GM23248 (cell line): ENCODE results near the gene LRMDA. TPM values are rescaled to one million over a fixed set of nuclear protein-coding genes. Genes with fewer than 3 reads are reported as not detected.

Source experiments
- DNase-seq: peaks from one replicate; pipeline ENCODE4 v3.0.0-alpha.2; 2015
- H2AFZ ChIP-seq: fragments of 200-600 bp; sonication (generic); 2 replicates; pipeline ENCODE4 v1.6.1; 2016; ENCODE audit warnings: antibody characterized with exemption
- H3F3A ChIP-seq: fragments of 200-600 bp; sonication (generic); 2 replicates; pipeline ENCODE4 v1.6.1; 2016; ENCODE audit warnings: mild to moderate bottlenecking, antibody characterized with exemption, mixed run types; ENCODE audit not compliant: insufficient read depth
- H3K27ac ChIP-seq: fragments of 200-600 bp; sonication (generic); 2 replicates; pipeline ENCODE4 v1.5.1; 2016; ENCODE audit warnings: mild to moderate bottlenecking
- H3K27me3 ChIP-seq: fragments of 200-600 bp; sonication (generic); replicated peaks from 2 replicates; pipeline ENCODE4 v1.6.1; 2016; ENCODE audit warnings: mild to moderate bottlenecking; ENCODE audit not compliant: insufficient read depth
- H3K36me3 ChIP-seq: fragments of 200-600 bp; sonication (generic); 2 replicates; pipeline ENCODE4 v1.6.1; 2016; ENCODE audit warnings: low read depth, mild to moderate bottlenecking
- H3K4me1 ChIP-seq: fragments of 200-600 bp; sonication (generic); 2 replicates; pipeline ENCODE4 v1.6.1; 2016; ENCODE audit warnings: mild to moderate bottlenecking; ENCODE audit not compliant: insufficient read depth
- H3K4me2 ChIP-seq: fragments of 200-600 bp; sonication (generic); one replicate; pipeline ENCODE4 v1.6.1; 2016; ENCODE audit warnings: mild to moderate bottlenecking; ENCODE audit not compliant: unreplicated experiment
- H3K4me3 ChIP-seq: fragments of 200-600 bp; sonication (generic); 2 replicates; pipeline ENCODE4 v1.5.1; 2016; ENCODE audit warnings: mild to moderate bottlenecking
- H3K79me2 ChIP-seq: fragments of 200-600 bp; sonication (generic); 2 replicates; pipeline ENCODE4 v1.6.1; 2016; ENCODE audit warnings: mild to moderate bottlenecking; ENCODE audit not compliant: insufficient read depth
- H3K9ac ChIP-seq: fragments of 200-600 bp; sonication (generic); 2 replicates; pipeline ENCODE4 v1.6.1; 2016; ENCODE audit warnings: mild to moderate bottlenecking
- H3K9me2 ChIP-seq: fragments of 200-600 bp; sonication (generic); 2 replicates; pipeline ENCODE4 v1.6.1; 2016; ENCODE audit warnings: mixed run types, mild to moderate bottlenecking, moderate library complexity; ENCODE audit not compliant: insufficient read depth
- H3K9me3 ChIP-seq: fragments of 200-600 bp; sonication (generic); one replicate; pipeline ENCODE4 v1.6.1; 2017; ENCODE audit warnings: low read depth
- H4K20me1 ChIP-seq: fragments of 200-600 bp; sonication (generic); 2 replicates; pipeline ENCODE4 v1.6.0; 2016; ENCODE audit not compliant: insufficient read depth
- EZH2 ChIP-seq: fragments of 200-600 bp; sonication (generic); IDR thresholded peaks from 2 replicates; pipeline ENCODE4 v1.6.1; 2018; ENCODE audit warnings: antibody characterized with exemption, mild to moderate bottlenecking; ENCODE audit not compliant: insufficient read depth, poor library complexity, severe bottlenecking
- EZH2phosphoT487 ChIP-seq: fragments of 200-600 bp; sonication (generic); IDR thresholded peaks from 2 replicates; pipeline ENCODE4 v1.6.1; 2018; ENCODE audit warnings: antibody characterized with exemption, moderate library complexity, mild to moderate bottlenecking, low read depth; ENCODE audit not compliant: insufficient read depth
- WGBS, 2 experiments: methylation state at CpG; one replicate each; pipeline ENCODE4 v1.1.6; 2015 to 2017; ENCODE audit warnings: low lambda C conversion rate in 2 of 2, low coverage in 1 of 2; ENCODE audit errors: missing lambda C conversion rate in 2 of 2; 5-methylcytosine and 5-hydroxymethylcytosine counted together
- in situ Hi-C: fragments of 300-500 bp; cut with MboI; formaldehyde crosslinking; loops from 2 replicates; pipeline ENCODE4 v1.15.0; 2020
- polyA plus RNA-seq: library from polyadenylated mRNA; unstranded; fragments of >200 nt; fragmentation: Nextera tagmentation; extraction: Ambion mirVana; gene quantifications from 2 replicates; pipeline ENCODE4 v1.2.1, GENCODE V29; 2016
- total RNA-seq: library from RNA; depleted of rRNA; stranded (reverse); fragments of >200 nt; shearing (Covaris generic); gene quantifications from 2 replicates; pipeline ENCODE4 v1.2.3, GENCODE V29; 2014

The LRMDA gene
- total and polyA plus RNA-seq, 2 experiments from 2014 or later: 2.6 TPM; not detected in 1

DNA sequence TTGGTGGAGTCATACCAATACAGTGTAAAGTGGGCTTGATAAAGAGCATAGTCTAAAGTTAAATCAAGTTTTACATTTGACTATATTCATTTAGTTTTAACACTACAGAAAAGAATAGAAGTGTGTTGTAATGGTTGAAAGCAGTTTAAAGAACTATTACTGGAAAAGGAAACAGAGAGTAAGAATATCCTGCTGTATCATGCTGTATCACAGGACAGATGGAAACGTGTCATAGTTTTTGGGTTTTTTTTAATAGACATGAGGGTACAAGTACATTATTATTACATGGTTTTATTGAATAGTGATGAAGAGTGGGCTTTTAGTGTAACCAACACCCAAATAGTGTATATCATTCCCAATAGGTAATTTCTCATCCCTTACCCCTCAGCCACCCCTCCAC, 944.3 kb downstream of the LRMDA start:
- Histone ChIP-seq H3K79me2 (no peaks in the 10 kb centered on the region), H4K20me1 (no peaks in the 10 kb centered on the region)
- WGBS, 2 experiments: 70 to 74% methylated on average over 1 of the region's 1 CpG

DNA sequence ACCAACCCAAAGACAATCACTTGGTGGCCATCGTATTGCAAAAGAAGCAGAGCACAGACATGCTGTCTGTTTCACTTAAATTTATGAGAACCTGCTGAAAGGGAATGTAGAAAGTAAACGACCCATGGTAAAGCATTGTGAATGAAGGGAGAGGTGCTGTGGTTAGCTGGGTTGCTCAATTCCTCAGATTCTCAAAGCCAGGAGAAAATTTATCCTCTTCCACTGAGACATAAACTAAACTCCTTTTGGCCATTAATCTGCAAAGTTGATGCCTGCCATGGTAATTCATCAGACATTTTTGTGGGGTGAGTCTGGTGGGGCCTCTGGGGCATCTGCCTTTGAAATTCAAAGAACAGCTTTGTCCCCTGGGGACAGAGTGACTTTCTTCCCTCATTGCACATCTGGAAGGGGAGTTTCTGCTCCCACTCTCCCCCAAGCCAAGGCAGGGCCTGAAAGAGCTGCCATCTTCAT, 951.0 kb downstream of the LRMDA start:
- H2AFZ ChIP-seq: 0 out of 2 replicates have a peak overlapping the region, but pooled peaks have one; percentile 16
- DNase-seq: peak; percentile 64
- whole genome bisulfite sequencing, 2 experiments: 0 to 2% methylated on average over 2 of the region's 2 CpGs
- H3K36me3 ChIP-seq: no peaks in the 10 kb centered on the region
- H3K4me2 ChIP-seq: peak overlapping the region; percentile 37
- in situ Hi-C loops: no loop called here
- TF ChIP-seq EZH2phosphoT487: 0 out of 2 replicates have a peak, but pooled peaks have one; percentile 62
- TF ChIP-seq EZH2: no peak
- H3K4me3 ChIP-seq: 0 out of 2 replicates have a peak overlapping the region, but pooled peaks have one; percentile 6
- no peaks in the 10 kb centered on the region for H3K27me3 ChIP-seq
- H3K9me3 ChIP-seq: no peaks in the 10 kb centered on the region
- peaks cover 20% of the 10 kb centered on the region; the same call in 1 of the 2 replicates for H3F3A ChIP-seq
- H3K79me2 ChIP-seq: no peaks in the 10 kb centered on the region
- no peaks in the 10 kb centered on the region for H4K20me1 ChIP-seq
- H3K9ac ChIP-seq: no peak overlapping the region
- peak overlapping the region; percentile 49 for H3K27ac ChIP-seq
- peaks cover 20% of the 10 kb centered on the region for H3K4me1 ChIP-seq
- H3K9me2 ChIP-seq: no peaks in the 10 kb centered on the region

More for the DNA sequence above, 944.3 kb downstream of the LRMDA start:
- Histone ChIP-seq H3K27ac (no peak overlapping the region), H3K4me1 (peaks cover 4% of the 10 kb centered on the region; the same call in 1 of the 2 replicates), H3F3A (no peaks in the 10 kb centered on the region), H3K27me3 (no peaks in the 10 kb centered on the region), H3K9me3 (peaks cover 3% of the 10 kb centered on the region), H3K36me3 (no peaks in the 10 kb centered on the region), H3K4me2 (no peak overlapping the region), H3K4me3 (no peak overlapping the region), H3K9ac (no peak overlapping the region), H3K9me2 (no peaks in the 10 kb centered on the region), H2AFZ (no peak overlapping the region)
- TF ChIP-seq EZH2phosphoT487: no peak
- no peak for TF ChIP-seq EZH2
- in situ Hi-C loops: no loop called here
- DNase-seq: no peak

DNA sequence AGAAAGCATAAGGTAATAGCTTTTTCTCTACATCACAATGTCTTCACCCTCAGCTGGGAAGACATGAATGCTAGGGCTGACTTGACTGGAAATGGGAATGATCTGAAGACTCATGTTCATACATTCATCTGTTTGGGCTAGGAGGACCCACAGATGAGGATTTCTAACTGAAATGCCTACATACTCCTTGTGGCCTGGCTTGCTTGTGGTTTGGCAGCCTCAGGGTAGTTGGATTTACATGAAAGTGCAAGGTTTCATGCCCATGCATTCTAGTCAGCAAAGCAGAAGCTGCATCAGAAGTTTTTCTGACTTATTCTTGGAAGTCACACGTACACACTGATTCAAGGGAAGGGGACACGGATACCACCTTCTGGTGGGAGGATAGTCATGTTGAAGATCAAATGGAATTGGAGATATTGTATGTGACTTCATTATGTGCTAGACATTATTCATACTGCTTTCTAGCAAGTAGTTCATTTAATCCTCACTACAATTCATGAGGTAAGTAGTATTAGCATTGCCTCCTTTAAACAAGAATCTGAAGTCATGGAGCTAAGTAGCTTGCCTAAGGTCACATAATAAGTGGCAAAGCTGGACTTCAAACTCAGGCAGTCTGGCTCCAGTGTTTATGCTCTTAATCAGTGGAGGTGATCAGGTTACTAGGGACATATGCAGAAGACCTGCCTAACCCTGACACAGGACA, 957.0 kb downstream of the LRMDA start:
- no peak overlapping the region for H3K4me3 ChIP-seq
- H3K9me2 ChIP-seq: no peaks in the 10 kb centered on the region
- no peak overlapping the region for H2AFZ ChIP-seq
- WGBS, 2 experiments: 78 to 83% methylated on average over 2 of the region's 2 CpGs
- peaks cover 9% of the 10 kb centered on the region; the same call in 1 of the 2 replicates for H3K4me1 ChIP-seq
- no peaks in the 10 kb centered on the region for H4K20me1 ChIP-seq
- no peaks in the 10 kb centered on the region for H3K9me3 ChIP-seq
- H3K4me2 ChIP-seq: no peak overlapping the region
- no peak for TF ChIP-seq EZH2
- no peak for TF ChIP-seq EZH2phosphoT487
- H3F3A ChIP-seq: no peaks in the 10 kb centered on the region; the same call in 1 of the 2 replicates
- H3K9ac ChIP-seq: no peak overlapping the region
- DNase-seq: peak; percentile 43
- in situ Hi-C loops: no loop called here
- H3K36me3 ChIP-seq: no peaks in the 10 kb centered on the region
- H3K79me2 ChIP-seq: no peaks in the 10 kb centered on the region
- H3K27me3 ChIP-seq: no peaks in the 10 kb centered on the region
- H3K27ac ChIP-seq: no peak overlapping the region

DNA sequence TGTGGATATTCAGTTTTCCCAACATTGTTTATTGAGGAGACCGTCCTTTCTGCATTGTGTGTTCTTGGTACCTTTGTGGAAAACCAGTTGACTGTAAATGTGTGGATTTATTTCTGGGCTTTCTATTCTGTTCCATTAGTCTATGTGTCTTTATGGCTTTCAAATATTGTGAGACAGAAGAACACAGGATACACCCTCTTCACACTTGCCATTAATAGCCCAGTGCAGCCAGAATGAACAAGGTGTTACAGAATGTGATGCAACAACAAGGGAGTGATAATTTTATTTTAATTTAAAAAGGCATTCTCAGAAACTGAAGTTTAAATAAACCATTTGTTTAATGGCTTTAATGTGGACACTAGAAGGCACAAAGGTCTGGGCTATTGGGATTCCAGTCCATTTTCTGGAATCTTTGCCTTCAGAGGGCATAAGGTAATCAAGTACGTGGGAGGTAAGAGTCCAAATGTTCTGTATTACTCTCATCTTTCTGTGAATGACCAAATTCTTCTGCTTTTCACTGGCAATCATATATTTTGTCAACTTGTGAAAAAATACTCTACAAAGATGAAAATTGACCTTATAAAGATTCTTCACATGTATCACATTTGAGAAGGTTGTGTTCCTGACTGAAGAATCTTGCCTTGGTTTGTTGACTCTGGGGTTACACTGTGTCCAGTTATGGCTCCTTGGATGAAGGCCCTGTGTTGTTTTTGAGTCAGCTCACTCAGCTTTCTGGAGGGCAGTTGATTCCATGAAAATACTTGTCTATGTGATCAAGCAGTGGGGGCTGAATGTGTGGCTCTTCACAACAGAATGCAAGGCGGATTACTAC, 962.7 kb downstream of the LRMDA start:
- Histone ChIP-seq H2AFZ (no peak overlapping the region), H3K9ac (no peak overlapping the region), H3K79me2 (no peaks in the 10 kb centered on the region), H3F3A (no peaks in the 10 kb centered on the region), H3K4me3 (no peak overlapping the region), H3K27me3 (no peaks in the 10 kb centered on the region), H3K9me2 (no peaks in the 10 kb centered on the region), H3K4me2 (no peak overlapping the region), H3K9me3 (no peaks in the 10 kb centered on the region), H3K4me1 (peaks cover 7% of the 10 kb centered on the region; the same call in 1 of the 2 replicates), H4K20me1 (no peaks in the 10 kb centered on the region), H3K27ac (no peak overlapping the region), H3K36me3 (no peaks in the 10 kb centered on the region)
- TF ChIP-seq EZH2 (no peak), EZH2phosphoT487 (no peak)
- WGBS, 2 experiments: 90% methylated on average over 3 of the region's 3 CpGs
- in situ Hi-C loops: no loop called here
- DNase-seq: peak; percentile 29
